ENCODE data around the gene BLVRB. TPM values are rescaled to one million over a fixed set of nuclear protein-coding genes. Genes with fewer than 3 reads are reported as not detected.

BLVRB gene
- total RNA-seq, 1 donor from 2014 or later, result 11.3 TPM

DNA sequence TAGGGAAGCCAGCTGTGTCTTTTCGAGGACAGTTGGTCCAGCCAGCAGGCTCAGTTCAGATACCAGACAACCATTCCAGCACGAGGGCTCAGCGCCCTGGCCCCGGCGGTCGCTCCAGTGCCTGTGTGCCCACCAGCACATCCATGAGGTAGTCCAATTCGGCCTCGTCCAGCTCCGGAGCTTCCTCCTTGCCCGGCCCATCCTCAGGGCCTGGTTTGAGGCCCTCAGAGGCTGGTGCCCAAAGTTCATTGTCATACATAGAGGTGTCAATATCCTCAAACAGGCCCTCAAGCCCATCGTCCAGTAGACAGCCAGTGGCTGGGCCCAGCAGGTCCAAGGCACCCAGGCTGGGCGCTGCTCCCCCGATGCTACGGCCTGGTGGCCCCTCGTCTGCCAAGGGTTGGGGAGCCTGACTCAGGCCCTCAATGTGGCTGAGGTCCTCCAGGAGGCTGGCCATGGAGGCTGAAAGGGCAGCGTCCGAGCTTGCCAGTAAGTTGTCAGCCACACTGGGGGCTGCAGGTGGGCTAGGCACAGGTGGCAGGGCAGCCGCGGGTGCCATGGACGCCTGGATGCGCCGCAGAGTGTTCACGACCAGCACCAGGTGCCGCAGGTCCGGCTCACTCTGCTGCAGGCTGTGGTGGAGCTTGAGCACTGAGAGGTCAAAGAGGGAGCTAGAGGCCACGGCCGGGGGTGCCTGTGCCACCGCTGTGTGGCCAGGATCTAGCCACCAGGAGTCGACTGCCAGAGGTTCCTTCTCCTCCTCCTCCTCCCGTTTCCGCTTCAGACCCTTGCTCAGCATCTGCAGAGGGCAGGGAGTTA lies 42.6 kb downstream of the BLVRB start:
- no peaks in the 10 kb centered on the region for H3K9me3 Mint-ChIP-seq
- no peak overlapping the region for H3K4me2 ChIP-seq
- no peak overlapping the region for H3K9ac ChIP-seq
- H3K36me3 Mint-ChIP-seq, result no peaks in the 10 kb centered on the region
- no peak overlapping the region for H3K27ac ChIP-seq
- H3K27me3 Mint-ChIP-seq (ENCODE audit: insufficient read depth, low read depth), result peaks cover 13% of the 10 kb centered on the region
- no peak overlapping the region for H2AFZ ChIP-seq (replicated peaks)
- H3K4me3 ChIP-seq, result no peak overlapping the region
- DNase-seq (ENCODE audit: low spot score), result no peak
- no peaks in the 10 kb centered on the region for H4K20me1 ChIP-seq (ENCODE audit: low read depth)
- H3K4me1 ChIP-seq, result peaks cover 11% of the 10 kb centered on the region
- peaks cover 47% of the 10 kb centered on the region for H3F3A ChIP-seq (ENCODE audit: low read depth)
- no peaks in the 10 kb centered on the region for H3K36me3 ChIP-seq
- no peaks in the 10 kb centered on the region for H3K27me3 ChIP-seq
- H3K79me2 ChIP-seq (ENCODE audit: low read depth), result peaks cover 7% of the 10 kb centered on the region
- no peaks in the 10 kb centered on the region for H3K9me3 ChIP-seq (ENCODE audit: low read depth)
- TF ChIP-seq, protein P1, sequence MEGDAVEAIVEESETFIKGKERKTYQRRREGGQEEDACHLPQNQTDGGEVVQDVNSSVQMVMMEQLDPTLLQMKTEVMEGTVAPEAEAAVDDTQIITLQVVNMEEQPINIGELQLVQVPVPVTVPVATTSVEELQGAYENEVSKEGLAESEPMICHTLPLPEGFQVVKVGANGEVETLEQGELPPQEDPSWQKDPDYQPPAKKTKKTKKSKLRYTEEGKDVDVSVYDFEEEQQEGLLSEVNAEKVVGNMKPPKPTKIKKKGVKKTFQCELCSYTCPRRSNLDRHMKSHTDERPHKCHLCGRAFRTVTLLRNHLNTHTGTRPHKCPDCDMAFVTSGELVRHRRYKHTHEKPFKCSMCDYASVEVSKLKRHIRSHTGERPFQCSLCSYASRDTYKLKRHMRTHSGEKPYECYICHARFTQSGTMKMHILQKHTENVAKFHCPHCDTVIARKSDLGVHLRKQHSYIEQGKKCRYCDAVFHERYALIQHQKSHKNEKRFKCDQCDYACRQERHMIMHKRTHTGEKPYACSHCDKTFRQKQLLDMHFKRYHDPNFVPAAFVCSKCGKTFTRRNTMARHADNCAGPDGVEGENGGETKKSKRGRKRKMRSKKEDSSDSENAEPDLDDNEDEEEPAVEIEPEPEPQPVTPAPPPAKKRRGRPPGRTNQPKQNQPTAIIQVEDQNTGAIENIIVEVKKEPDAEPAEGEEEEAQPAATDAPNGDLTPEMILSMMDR (IDR thresholded peaks at IDR 0.05), result no peak
- TF ChIP-seq EZH2 (IDR thresholded peaks at IDR 0.05) (no peak), EZH2phosphoT487 (IDR thresholded peaks at IDR 0.05) (no peak)
- H3K27ac Mint-ChIP-seq, result no peak overlapping the region
- H3K4me1 Mint-ChIP-seq, result peaks cover 27% of the 10 kb centered on the region
- H3K4me3 Mint-ChIP-seq, result peak overlapping the region; percentile 80

DNA sequence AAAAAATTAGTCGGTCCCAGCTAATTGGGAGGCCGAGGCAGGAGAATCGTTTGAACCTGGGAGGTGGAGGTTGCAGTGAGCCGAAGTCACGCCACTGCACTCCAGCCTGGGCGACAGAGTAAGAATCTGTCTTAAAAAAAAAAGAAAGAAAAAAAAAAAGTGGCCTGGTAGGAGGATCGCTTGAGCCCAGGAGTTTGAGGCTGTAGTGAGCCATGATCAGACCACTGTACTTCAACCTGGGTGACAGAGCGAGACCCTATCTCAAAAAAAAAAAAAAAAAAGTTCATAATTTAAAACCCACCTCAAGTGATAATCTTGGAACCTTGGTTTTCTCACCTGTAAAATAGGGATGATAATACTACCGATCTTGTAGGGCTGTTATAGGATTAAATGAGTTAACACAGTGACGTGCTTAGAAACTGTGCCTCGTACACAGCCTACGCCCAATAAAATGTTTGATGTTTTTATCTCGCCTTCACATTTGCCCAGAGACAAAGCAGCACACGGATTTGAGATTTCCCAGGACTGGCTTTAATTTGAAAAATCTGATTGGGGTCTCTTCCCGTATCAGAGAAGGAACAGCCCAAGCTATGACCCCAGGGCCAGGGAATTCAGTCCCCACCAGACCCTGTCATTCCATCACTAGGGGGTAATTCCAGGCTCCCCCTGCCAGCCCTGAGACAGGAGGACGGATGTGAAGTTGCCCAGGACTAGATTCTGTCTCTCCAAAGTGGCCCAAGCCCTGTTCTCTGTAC lies 43.4 kb downstream of the BLVRB start:
- Histone ChIP-seq H3K4me2 (peak overlapping the region; percentile 89), H3K9ac (no peak overlapping the region), H3K36me3 (no peaks in the 10 kb centered on the region), H3K4me3 (no peak overlapping the region), H3K9me3 (ENCODE audit: low read depth) (no peaks in the 10 kb centered on the region), H4K20me1 (ENCODE audit: low read depth) (no peaks in the 10 kb centered on the region), H3K27me3 (no peaks in the 10 kb centered on the region), H3F3A (ENCODE audit: low read depth) (peaks cover 47% of the 10 kb centered on the region), H3K79me2 (ENCODE audit: low read depth) (peaks cover 7% of the 10 kb centered on the region), H2AFZ (replicated peaks) (no peak overlapping the region), H3K4me1 (peaks cover 17% of the 10 kb centered on the region), H3K27ac (peak overlapping the region; percentile 88)
- peaks cover 32% of the 10 kb centered on the region for H3K4me1 Mint-ChIP-seq
- no peak for DNase-seq (ENCODE audit: low spot score)
- H3K36me3 Mint-ChIP-seq, result no peaks in the 10 kb centered on the region
- TF ChIP-seq, protein P1 (IDR thresholded peaks at IDR 0.05), result no peak
- TF ChIP-seq EZH2 (IDR thresholded peaks at IDR 0.05) (no peak), EZH2phosphoT487 (IDR thresholded peaks at IDR 0.05) (no peak)
- peak overlapping the region; percentile 80 for H3K4me3 Mint-ChIP-seq
- H3K9me3 Mint-ChIP-seq, result no peaks in the 10 kb centered on the region
- H3K27me3 Mint-ChIP-seq (ENCODE audit: insufficient read depth, low read depth), result peaks cover 11% of the 10 kb centered on the region
- peak overlapping the region; percentile 70 for H3K27ac Mint-ChIP-seq

DNA sequence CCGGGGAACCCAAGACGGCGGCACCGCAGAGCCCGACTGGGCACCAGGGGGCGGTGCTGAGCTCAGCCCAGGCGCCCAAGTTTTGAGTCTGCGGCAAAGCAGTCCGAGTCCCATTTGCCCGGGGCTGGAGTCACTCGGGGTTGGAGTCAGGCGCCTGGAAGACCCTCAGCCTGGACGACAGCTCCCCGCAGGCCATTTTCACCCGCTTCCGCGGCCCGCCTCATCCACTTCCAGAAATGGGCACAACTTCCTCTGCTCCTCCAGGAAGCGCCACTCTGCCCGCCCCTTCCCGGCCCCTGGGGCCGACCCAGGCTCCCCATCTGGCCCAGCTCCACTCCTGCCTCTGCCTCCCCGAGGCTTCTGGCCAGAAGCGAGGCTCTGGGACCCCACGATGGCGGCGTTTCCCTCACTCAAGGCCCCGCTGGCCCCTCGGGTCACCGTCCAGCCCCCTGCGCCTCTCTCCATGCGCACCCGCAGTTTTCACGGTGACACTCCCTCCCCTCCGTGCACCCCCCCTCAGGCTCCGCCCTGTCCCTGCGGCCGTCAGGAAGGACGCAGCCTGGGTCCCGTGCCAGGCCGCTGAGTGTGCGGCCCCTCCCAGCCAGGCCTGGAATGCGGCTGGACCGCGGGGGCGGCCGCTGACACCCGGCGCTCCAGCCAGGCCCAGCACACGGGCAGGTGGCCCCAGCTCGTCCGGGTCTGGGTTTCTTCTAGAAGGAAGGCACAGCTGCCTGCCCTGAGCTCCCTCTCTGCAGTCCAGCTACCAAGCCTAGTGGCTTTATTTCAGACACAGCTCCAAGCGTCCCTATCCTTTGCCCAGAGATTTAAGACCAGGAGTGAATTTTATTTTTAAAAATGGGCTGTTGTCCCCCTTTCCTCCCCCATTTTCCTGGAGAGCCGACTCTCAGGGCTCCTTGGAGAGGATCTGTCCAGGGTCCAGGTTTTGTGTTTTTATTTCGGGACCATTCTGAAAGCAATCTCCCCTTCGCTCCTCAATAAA lies 44.5 kb downstream of the BLVRB start:
- Mint-ChIP-seq H3K4me1 (peaks cover 32% of the 10 kb centered on the region), H3K9me3 (no peaks in the 10 kb centered on the region), H3K27me3 (ENCODE audit: insufficient read depth, low read depth) (peaks cover 11% of the 10 kb centered on the region), H3K4me3 (peak overlapping the region; percentile 80), H3K27ac (peak overlapping the region; percentile 79), H3K36me3 (no peaks in the 10 kb centered on the region)
- no peak for TF ChIP-seq EZH2phosphoT487 (IDR thresholded peaks at IDR 0.05)
- TF ChIP-seq, protein P1 (IDR thresholded peaks at IDR 0.05), result peak; percentile 88
- Histone ChIP-seq H3K27me3 (no peaks in the 10 kb centered on the region), H3K4me2 (peak overlapping the region; percentile 89), H3K79me2 (ENCODE audit: low read depth) (peaks cover 7% of the 10 kb centered on the region), H2AFZ (replicated peaks) (peak overlapping the region; percentile 82), H4K20me1 (ENCODE audit: low read depth) (no peaks in the 10 kb centered on the region), H3K36me3 (no peaks in the 10 kb centered on the region), H3K9me3 (ENCODE audit: low read depth) (no peaks in the 10 kb centered on the region), H3K9ac (no peak overlapping the region), H3K4me1 (peaks cover 20% of the 10 kb centered on the region), H3F3A (ENCODE audit: low read depth) (peaks cover 42% of the 10 kb centered on the region), H3K4me3 (peak overlapping the region; percentile 56), H3K27ac (peak overlapping the region; percentile 88)
- DNase-seq (ENCODE audit: low spot score), result peak; percentile 95

All from neural progenitor cell (in vitro differentiated cells).